CD1c-positive myeloid dendritic cell (primary cell): ENCODE results near the gene NR1H2.

Experiments
- DNase-seq: peaks from one replicate; pipeline ENCODE4 v3.0.0-alpha.2; 2016; ENCODE audit errors: extremely low spot score

The NR1H2 gene

GRCh38 chr19:50401605-50402450 lies 25.6 kb downstream of the NR1H2 start:
- no peak for DNase-seq

GRCh38 chr19:50402544-50403301 lies 26.5 kb downstream of the NR1H2 start:
- DNase-seq: no peak

- DNase-seq: no peak
Measured at GRCh38 chr19:50406156-50406820, 30.0 kb downstream of the NR1H2 start.

- DNase-seq: no peak
Measured at GRCh38 chr19:50406829-50407228, 30.6 kb downstream of the NR1H2 start.

GRCh38 chr19:50409347-50409746 lies 33.1 kb downstream of the NR1H2 start:
- DNase-seq: no peak

- no peak for DNase-seq
Measured at GRCh38 chr19:50410109-50410508, 33.9 kb downstream of the NR1H2 start.

GRCh38 chr19:50412419-50412818 lies 36.2 kb downstream of the NR1H2 start:
- DNase-seq: no peak

- no peak for DNase-seq
Measured at GRCh38 chr19:50413096-50413495, 36.8 kb downstream of the NR1H2 start.

- no peak for DNase-seq
Measured at GRCh38 chr19:50413531-50413930, 37.3 kb downstream of the NR1H2 start.

GRCh38 chr19:50414864-50415660 lies 38.8 kb downstream of the NR1H2 start:
- peak; percentile 81 for DNase-seq

GRCh38 chr19:50415661-50416033 lies 39.4 kb downstream of the NR1H2 start:
- DNase-seq: peak; percentile 86

GRCh38 chr19:50416034-50416977 lies 40.0 kb downstream of the NR1H2 start:
- DNase-seq: no peak

GRCh38 chr19:50417111-50418081 lies 41.1 kb downstream of the NR1H2 start:
- no peak for DNase-seq

- DNase-seq: no peak
Measured at GRCh38 chr19:50418176-50419021, 42.1 kb downstream of the NR1H2 start, which contains the start of gene SPIB. Gene SPIB, plus strand, starts transcription at chr19:50418938. Its CDS starts 25 bp downstream, at chr19:50418963.

GRCh38 chr19:50419022-50419579 lies 42.8 kb downstream of the NR1H2 start:
- no peak for DNase-seq

GRCh38 chr19:50419580-50420035 lies 43.4 kb downstream of the NR1H2 start:
- no peak for DNase-seq

- no peak for DNase-seq
Measured at GRCh38 chr19:50420127-50420526, 43.9 kb downstream of the NR1H2 start.

- no peak for DNase-seq
Measured at GRCh38 chr19:50420808-50421207, 44.6 kb downstream of the NR1H2 start.
